Ovary (tissue), 9 donors: Measurements from ENCODE around the gene SZRD1. TPM values are rescaled to one million over a fixed set of nuclear protein-coding genes. Genes with fewer than 3 reads are reported as not detected.

Source experiments
- DNase-seq, 5 donors: peaks; one replicate each; pipeline ENCODE4 v3.0.0-alpha.2; 2019 to 2020
- H3K27ac ChIP-seq, 2 donors: fragments of 200-600 bp; one replicate each; pipeline versions ENCODE4 v1.5.1 to v1.8.0; 2019 to 2022
- H3K27me3 ChIP-seq: fragments of 200-600 bp; one replicate; pipeline ENCODE4 v1.8.0; 2022
- H3K36me3 ChIP-seq: fragments of 200-600 bp; sonication (generic); one replicate; pipeline ENCODE4 v1.5.1; 2019
- H3K4me1 ChIP-seq: one replicate; pipeline ENCODE4 v1.8.1; 2013; ENCODE audit warnings: mild to moderate bottlenecking, moderate library complexity; ENCODE audit not compliant: insufficient read depth
- H3K4me3 ChIP-seq: fragments of 200-600 bp; sonication (generic); one replicate; pipeline ENCODE4 v1.5.1; 2017
- H3K9me3 ChIP-seq, 2 donors: fragments of 200-600 bp in 1 of 2; sonication (generic) in 1 of 2; one replicate each; pipeline versions ENCODE4 v1.5.1 to v1.8.1; 2013 to 2019; ENCODE audit warnings: mild to moderate bottlenecking in 1 of 2, moderate library complexity in 1 of 2
- EP300 ChIP-seq: sonication (generic); formaldehyde crosslinking; IDR thresholded peaks from one replicate; pipeline ENCODE4 v1.6.1; 2017; ENCODE audit warnings: antibody characterized with exemption
- POLR2A ChIP-seq: fragments of 450-650 bp; IDR thresholded peaks from one replicate; pipeline ENCODE4 v1.6.1; 2017; ENCODE audit warnings: antibody characterized with exemption, mild to moderate bottlenecking, moderate library complexity
- WGBS, 3 donors: extraction: QIAGEN DNeasy Blood & Tissue Kit in 1 of 3; methylation state at CpG; one replicate each; pipeline versions ENCODE4 v1.1.5 to v1.1.7; 2013 to 2017; 5-methylcytosine and 5-hydroxymethylcytosine counted together
- intact Hi-C, 4 donors: fragments of 100-400 bp; cut with DNase I; formaldehyde crosslinking; loops; one replicate each; pipeline versions ENCODE4 v1.11.0 to v1.15.1; 2022 to 2023
- polyA plus RNA-seq, 2 donors: library from polyadenylated mRNA; stranded (reverse); fragments of 200-250 nt in 1 of 2; fragments of 350-450 nt in 1 of 2; fragmentation: Illumina TruSeq in 1 of 2; extraction: RNeasy Lipid Tissue Mini Kit (QIAGEN cat#74804) in 1 of 2; gene quantifications; one replicate each; pipeline ENCODE4 v1.2.3, GENCODE V29; 2013 to 2014
- total RNA-seq, 7 donors: library from RNA; depleted of rRNA in 2 of 7; stranded (reverse); fragments of >200 nt in 2 of 7; fragmentation: NEBNext Ultra II Directional in 3 of 7; extraction: Animal tissue kit (Norgen Biotek cat#: 25700) in 3 of 7; gene quantifications; one replicate each; pipeline versions ENCODE4 v1.1.0 to v1.2.4, GENCODE V29; 2016 to 2023
- TF ChIP-seq, protein P1 (sequence below), 3 donors: fragments of 450-650 bp in 2 of 3; fragments of 200-600 bp in 1 of 3; IDR thresholded peaks; one replicate each; pipeline versions ENCODE4 v1.5.1 to v1.8.0; 2016 to 2022; ENCODE audit warnings: antibody characterized with exemption in 3 of 3, mild to moderate bottlenecking in 1 of 3
- donor health status: DM: no; HTN: no; CAD: no; lungs with moderate emphysema.
- donor health status: DM: no; HTN: no; CAD: no.
- donor health status: Bipolar disorder and iron deficiency.
- donor health status: DM: yes; HTN: yes; CAD: no.
- donor health status: DM: no; HTN: no; CAD: no.
- donor health status: DM: yes; HTN: yes; CAD: no.

Gene SZRD1
- total and polyA plus RNA-seq, 9 donors: 45.3 to 152 (median 120) TPM

DNA sequence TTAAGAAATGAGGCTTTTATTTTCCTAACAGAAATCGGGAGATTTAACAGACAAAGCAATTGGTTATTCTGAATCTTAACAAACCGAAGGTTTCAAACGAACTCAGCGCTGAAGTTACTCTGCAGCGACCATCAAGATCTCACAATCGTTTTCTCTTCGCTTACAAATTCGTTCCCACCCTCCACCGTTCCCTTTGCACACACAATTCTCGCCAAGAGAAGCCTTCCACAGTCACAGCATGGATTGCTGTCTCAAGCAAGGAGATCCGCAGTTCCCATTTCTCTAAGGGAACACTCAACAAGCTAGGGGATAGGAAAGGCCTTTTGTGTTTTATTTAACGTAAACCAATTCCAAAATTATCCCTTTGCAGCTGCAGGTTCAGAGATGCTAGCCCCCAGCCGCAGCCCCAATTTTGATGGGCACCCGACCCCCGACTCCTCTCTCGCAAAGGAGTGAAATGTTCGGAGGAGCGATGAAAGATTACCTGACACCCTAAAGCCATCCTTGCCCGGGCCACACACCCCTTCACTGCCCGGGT lies 15.5 kb upstream of the SZRD1 start:
- 0 to 1% (median 0%) methylated on average over 20 of the region's 20 CpGs for WGBS, 3 donors

DNA sequence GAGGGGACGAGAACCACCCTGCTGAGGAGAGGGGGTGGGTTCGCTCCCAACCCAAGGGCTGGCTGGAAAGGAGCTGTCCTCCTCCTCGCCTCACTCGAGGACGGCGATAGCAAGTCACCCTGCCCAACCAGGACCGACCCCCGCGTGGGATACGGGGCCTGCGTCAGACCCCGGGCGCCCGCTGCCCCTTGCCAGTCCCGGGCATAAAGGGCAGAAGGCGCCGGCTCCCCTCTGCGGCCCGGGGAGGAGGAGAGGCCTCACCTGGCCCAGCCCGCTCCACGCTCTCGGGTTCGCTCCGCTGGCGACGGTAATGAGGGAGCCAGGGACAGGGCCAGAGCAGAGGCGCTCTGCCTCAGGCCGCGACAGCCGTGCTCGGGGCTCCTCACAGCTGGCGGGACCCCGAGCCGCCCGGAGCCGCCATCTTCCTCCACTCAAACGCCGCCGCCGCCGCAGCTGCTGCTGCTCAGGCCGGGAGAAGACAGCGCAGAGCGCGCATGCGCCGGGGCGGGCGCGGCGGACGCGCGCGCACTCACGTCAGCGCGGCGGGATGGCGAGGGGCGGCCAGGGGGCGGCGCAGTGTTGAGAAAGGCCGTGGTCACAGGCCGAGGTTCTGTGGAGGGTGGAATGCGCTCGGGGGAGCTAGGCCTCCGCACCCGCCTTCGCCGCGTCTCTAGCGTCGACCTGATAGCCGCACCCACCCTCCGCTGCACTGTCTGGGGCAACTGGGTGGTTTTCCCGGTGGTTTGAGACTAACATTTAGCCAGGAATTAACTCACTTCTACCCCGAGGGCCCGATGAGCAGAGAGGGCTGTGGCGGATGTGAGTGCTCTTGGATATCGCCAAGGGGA lies 14.8 kb upstream of the SZRD1 start, which contains the start of gene FBXO42:
Gene FBXO42, minus strand, starts transcription at position 487 of the 848 bp plus-strand sequence. CDS start 37,062 bp downstream, outside the sequence.
- DNase-seq: peak; percentile 87 to 96 (median 92)
- Histone ChIP-seq H3K27ac (peak within 1 kb of the TSS; percentile 69 to 78), H3K4me3 (peak within 1 kb of the TSS; percentile 64), H3K27me3 (no peaks in the 10 kb centered on the region), H3K4me1 (peaks cover 4% of the 10 kb centered on the region), H3K36me3 (no peaks in the 10 kb centered on the region), H3K9me3 (no peaks in the 10 kb centered on the region)
- intact Hi-C loops: loop anchor here in 3 of 4 donors (5.0 to 10.0 kb wide), 4 partner anchors 97 to 277 kb away; partner anchors contain the start of gene FAM131C (in 1 of the 3)
- WGBS, 3 donors: 0 to 1% (median 1%) methylated on average over 59 to 81 of the region's 81 CpGs
- peak; percentile 97 for TF ChIP-seq POLR2A
- TF ChIP-seq, protein P1, sequence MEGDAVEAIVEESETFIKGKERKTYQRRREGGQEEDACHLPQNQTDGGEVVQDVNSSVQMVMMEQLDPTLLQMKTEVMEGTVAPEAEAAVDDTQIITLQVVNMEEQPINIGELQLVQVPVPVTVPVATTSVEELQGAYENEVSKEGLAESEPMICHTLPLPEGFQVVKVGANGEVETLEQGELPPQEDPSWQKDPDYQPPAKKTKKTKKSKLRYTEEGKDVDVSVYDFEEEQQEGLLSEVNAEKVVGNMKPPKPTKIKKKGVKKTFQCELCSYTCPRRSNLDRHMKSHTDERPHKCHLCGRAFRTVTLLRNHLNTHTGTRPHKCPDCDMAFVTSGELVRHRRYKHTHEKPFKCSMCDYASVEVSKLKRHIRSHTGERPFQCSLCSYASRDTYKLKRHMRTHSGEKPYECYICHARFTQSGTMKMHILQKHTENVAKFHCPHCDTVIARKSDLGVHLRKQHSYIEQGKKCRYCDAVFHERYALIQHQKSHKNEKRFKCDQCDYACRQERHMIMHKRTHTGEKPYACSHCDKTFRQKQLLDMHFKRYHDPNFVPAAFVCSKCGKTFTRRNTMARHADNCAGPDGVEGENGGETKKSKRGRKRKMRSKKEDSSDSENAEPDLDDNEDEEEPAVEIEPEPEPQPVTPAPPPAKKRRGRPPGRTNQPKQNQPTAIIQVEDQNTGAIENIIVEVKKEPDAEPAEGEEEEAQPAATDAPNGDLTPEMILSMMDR (IDR thresholded peaks at IDR 0.05): peak; percentile 13 to 74 (median 73)
- TF ChIP-seq EP300: no peak

More for the DNA sequence above, 15.5 kb upstream of the SZRD1 start:
- H3K27ac ChIP-seq: peak overlapping the region; percentile 69 to 78
- intact Hi-C loops: loop anchor here in 3 of 4 donors (5.0 to 10.0 kb wide), 4 partner anchors 97 to 277 kb away; partner anchors contain the start of gene FAM131C (in 1 of the 3)
- no peaks in the 10 kb centered on the region for H3K27me3 ChIP-seq
- no peak for DNase-seq
- H3K9me3 ChIP-seq: no peaks in the 10 kb centered on the region
- H3K4me3 ChIP-seq: peak overlapping the region; percentile 64
- no peaks in the 10 kb centered on the region for H3K36me3 ChIP-seq
- TF ChIP-seq EP300 (no peak), POLR2A (no peak)
- TF ChIP-seq, protein P1 (IDR thresholded peaks at IDR 0.05): no peak
- peaks cover 4% of the 10 kb centered on the region for H3K4me1 ChIP-seq

DNA sequence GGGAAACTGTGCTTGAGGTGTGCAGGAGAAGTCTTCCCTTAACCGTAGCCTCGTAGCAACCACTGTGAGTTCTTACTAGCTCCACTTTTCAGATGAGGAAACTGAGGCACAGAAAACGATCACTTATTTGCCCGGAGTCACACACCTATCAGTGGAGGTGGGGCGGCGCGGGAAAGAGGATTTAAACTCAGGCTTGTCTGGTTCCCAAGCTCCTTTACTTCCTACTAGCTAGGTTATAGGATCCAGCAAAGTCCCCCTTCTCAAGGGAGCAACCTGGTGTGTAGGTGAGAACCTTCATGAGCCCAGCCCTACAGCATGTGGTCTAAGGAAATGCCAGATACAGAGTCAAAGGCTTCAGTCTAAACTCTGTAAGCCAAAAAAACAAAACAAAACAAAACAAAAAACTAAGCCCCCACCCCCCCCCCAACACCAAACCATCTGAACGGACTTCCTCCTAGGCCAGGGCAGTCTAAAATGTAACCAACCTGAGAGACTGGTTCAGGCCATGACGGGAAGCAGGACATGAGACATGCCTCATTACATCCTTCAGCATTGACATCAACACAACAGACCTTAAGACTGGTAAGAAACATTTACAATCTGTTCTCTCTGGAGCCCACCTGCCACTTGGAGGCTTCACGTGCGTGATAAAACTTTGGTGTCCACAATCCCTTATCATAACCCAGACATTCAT lies 14.1 kb upstream of the SZRD1 start:
- Histone ChIP-seq H3K9me3 (no peaks in the 10 kb centered on the region), H3K4me1 (peaks cover 4% of the 10 kb centered on the region), H3K36me3 (no peaks in the 10 kb centered on the region), H3K27ac (peak overlapping the region in 1 of 2 donors; percentile 69), H3K27me3 (no peaks in the 10 kb centered on the region), H3K4me3 (peak overlapping the region; percentile 64)
- no peak for TF ChIP-seq EP300
- TF ChIP-seq, protein P1 (IDR thresholded peaks at IDR 0.05): no peak
- no peak for TF ChIP-seq POLR2A
- DNase-seq: peak in 1 of 5 donors; percentile 9
- 46 to 62% (median 47%) methylated on average over 10 to 11 of the region's 11 CpGs for WGBS, 3 donors
- intact Hi-C loops: loop anchor here in 3 of 4 donors (5.0 to 10.0 kb wide), 4 partner anchors 98 to 278 kb away; partner anchors contain the start of gene FAM131C (in 1 of the 3)

DNA sequence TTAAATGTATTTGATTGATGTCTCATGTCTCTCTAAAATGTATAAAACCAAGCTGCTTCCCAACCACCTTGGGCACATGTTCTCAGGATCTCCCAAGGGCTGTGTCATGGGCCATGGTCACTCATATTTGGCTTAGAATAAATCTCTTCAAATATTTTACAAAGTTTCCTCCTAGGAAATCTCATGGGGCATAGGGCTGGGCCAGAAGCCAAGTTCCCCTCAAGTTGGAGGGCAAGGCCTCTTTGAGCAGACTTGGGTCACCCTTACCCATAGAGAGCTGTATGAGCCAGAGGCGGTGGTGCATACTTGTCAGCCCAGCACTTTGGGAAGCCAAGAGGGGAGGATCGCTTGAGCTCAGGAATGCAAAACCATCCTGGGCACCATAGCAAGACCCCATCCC lies 12.4 kb upstream of the SZRD1 start:
- TF ChIP-seq EP300: no peak
- TF ChIP-seq POLR2A: no peak
- TF ChIP-seq, protein P1 (IDR thresholded peaks at IDR 0.05): no peak
- DNase-seq: peak in 1 of 5 donors; percentile 32
- Histone ChIP-seq H3K4me1 (peaks cover 2% of the 10 kb centered on the region), H3K36me3 (no peaks in the 10 kb centered on the region), H3K4me3 (no peak overlapping the region), H3K27me3 (no peaks in the 10 kb centered on the region), H3K27ac (no peak overlapping the region), H3K9me3 (no peaks in the 10 kb centered on the region)
- WGBS, 3 donors: 65 to 80% (median 68%) methylated on average over 2 of the region's 2 CpGs
- intact Hi-C loops: loop anchor here in 3 of 4 donors (5.0 to 10.0 kb wide), 4 partner anchors 100 to 280 kb away; partner anchors contain the start of gene FAM131C (in 1 of the 3)
